Glomerular endothelial cell (primary cell): Measurements from ENCODE around the gene MPPED1. TPM values are rescaled to one million over a fixed set of nuclear protein-coding genes. Genes with fewer than 3 reads are reported as not detected.

Experiments
- DNase-seq: peaks from one replicate; pipeline ENCODE4 v3.0.0-alpha.2; 2011; ENCODE audit warnings: low read depth, low spot score; ENCODE audit errors: extremely low read depth
- total RNA-seq: library from RNA; depleted of rRNA; stranded (reverse); fragments of >200 nt; gene quantifications from 2 replicates; pipeline ENCODE4 v1.2.3, GENCODE V29; 2015

Gene MPPED1
- total RNA-seq, 1 donor from 2014 or later = 0.06 TPM

DNA sequence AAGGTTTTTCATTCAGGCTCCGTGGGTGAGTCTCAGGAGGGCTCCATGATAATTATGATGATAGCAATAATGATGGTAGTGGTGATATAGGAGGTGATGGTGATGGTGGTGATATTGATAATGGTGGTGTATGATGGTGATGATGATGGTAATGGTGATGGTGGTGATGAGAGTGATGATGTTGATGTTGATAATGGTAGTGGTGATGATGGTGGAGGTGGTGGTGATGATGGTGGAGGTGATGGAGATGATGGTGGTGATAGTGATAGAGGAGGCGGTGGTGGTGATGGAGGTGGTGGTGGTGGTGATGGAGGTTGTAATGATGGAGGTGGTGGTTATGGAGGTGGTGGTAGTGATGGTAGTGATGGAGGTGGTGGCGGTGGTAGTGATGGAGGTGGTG is 79.4 kb downstream of the MPPED1 start:
- no peak for DNase-seq

DNA sequence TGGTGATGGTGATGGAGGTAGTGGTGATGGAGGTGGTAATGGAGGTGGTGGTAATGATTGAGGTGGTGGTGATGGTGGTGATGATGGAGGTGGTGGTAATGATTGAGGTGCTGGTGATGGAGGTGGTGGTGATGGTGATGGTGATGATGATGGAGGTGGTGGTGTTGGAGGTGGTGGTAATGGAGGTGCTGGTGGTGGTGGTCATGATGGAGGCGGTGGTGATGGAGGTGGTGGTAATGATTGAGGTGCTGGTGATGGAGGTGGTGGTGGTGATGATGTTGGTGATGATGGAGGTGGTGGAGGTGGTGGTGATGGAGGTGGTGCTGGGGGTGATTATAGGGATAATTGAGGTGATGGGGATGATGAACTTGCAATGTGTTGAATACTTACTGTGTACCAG is 79.9 kb downstream of the MPPED1 start:
- no peak for DNase-seq

DNA sequence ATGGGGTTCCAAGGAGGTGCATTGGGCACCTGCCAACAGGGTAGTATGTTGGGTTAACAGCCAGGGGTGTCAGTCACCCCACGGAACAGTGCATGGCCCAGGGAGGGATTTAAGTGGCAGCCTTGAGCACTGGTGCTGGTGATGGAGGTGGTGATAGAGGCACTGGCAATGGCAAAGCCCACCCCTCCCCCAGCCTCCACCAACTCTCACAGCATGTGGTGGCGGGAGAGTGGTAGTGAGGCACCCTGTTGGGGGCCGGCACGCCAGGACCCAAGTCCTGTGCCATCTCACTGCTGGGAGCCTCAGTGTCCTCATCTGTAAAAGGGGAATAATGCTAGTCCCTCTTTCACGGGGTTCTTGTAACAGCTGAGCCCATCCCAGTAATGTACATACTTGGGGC is 81.5 kb downstream of the MPPED1 start:
- no peak for DNase-seq

DNA sequence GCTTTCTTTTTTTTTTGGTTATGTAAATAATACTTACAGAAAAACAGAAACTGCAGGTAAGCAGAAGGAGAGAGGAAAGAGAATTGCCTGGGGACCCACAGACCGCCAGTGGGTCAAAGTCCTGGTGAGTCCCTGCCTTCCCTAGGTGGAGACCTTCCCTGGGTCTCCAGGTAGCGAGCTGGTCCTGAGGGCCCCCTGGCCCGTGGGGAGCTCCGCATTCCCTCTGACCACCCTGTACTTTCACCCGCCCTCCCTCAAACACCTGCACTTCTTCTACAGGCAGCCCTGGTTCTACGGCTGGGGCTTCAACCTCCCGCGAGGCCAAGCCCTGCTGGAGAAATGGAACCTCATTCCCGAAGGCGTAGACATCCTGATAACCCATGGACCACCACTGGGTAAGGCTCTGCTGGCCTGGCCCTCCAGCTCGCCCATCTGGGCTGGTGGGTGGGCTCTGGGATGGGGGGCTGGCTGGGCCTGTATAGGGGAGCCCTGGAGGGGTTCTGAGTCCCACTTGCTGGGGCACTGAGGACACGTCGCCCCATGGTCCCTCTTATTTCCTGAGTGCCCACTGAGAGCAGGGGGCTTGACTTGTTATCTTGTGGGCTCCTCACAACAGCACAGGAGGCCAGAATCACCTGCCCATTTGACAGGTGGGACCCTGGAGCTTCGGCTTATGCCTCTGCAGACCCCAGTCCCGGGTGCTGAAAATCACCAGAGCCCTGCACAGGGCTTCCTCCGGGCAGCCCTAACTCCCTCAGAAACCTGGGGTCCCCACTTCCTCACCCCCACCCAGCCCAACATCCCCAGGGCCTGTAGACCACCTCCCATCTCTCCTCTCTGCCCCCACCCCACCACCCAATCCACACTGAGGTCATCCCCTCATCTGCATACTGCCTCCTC is 86.4 kb downstream of the MPPED1 start:
- no peak for DNase-seq

DNA sequence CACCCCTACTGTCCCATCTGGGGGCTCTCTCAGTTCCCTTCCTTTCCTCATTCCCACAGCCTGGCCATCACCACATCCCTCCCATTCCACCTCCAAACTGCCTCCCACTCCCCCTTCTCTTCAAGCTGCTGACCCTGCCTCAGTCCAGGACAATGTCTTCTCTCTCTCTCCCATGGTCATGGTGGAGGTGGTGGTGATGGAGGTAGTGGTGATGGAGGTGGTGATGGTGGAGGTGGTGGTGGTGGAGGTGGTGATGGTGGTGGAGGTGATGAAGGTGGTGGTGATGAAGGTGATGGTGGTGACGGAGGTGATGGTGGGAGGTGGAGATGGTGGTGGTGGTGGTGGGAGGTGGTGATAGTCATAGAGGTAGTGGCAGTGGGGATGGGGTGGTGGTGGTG is 87.0 kb downstream of the MPPED1 start:
- no peak for DNase-seq

DNA sequence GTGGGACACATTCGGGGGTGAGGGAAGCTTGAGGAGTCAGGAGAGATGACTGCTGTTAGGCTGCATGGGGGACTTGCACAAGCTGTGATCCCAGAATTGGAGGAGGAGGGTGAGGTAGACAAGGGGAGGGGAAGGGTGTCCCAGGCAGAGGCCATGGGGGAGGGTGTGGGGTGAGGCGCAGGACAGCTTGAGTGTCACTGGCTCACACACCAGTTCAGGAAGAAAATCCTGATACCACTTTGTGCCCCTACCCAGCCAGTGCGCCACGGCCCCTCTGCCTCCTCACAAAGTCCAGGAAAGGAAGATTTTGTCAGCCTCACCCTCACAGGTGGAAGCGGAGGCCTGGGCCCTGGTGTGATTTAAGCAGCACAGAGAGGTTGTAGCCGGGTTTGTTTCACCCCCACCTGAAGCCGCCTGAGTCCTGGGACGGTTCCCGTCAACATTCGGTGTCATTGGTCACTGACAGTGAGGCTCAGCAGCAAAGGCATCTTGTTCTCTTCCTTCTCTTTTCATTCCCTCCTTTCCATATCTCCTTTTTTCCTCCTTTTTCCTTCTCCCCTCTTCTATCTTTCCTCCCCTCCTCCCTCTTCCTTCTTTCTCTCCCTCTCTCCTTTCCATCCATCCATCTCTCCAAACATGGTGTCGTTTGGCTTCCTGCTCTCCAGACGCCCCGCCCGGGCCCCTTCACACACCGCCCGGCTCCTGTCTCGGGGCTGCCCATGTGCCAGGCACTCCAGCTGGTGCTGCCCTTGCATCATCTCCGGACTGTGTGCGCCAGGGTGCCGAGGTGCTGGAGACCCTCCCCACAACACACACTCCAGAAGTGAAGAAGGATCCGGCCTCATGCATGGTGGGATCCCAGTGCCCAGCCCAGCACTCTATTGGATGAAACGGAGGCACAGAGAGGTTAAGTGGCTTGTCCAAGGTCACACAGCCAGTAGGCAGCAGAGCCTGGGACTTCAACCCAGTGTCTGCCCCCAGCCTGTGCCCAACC is 89.3 kb downstream of the MPPED1 start:
- DNase-seq = no peak

DNA sequence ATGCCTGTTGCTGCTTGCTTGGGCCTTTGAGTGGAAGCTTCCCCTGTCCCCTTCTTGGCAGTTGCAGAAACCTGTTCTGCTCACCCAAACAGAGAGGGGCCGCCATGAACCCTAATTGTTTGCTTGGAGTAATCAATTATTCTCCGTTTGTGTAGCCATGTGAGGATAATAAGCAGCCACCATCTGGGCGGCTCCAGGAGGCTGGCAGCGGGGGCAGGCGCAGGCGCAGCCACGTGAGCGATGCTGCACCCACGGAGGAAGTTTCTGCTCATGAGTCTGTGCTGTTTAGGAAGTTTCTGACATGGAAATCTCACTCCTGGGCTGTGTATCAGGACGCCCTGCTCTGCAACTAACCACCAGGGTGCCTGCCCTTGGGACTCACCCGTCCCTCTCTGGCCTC is 90.1 kb downstream of the MPPED1 start:
- DNase-seq = no peak

DNA sequence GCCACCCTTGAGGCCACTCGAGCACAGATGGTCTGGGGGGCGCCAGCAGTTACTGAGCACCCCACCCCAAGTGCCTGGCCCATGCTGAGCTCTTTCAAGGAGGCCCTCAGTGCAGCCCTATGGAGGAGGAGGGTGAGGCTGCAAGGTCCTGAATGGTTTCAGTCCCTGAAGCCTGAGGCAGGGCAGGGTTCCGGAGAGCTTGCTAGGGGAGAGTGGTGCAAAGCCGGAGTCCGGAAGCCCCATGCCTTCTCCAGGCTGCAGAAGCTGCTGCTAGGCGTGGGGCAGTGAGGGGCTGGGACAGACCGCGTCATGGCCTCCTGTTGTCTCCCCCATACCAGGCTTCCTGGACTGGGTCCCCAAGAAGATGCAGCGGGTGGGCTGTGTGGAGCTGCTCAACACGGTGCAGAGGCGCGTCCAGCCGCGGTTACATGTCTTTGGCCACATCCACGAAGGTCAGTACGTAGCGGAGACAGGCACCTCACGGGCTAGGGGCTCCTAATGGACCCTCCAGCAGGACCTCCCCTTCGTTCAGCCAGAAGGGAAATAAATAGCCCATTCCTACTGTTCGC is 90.6 kb downstream of the MPPED1 start:
- DNase-seq = no peak

DNA sequence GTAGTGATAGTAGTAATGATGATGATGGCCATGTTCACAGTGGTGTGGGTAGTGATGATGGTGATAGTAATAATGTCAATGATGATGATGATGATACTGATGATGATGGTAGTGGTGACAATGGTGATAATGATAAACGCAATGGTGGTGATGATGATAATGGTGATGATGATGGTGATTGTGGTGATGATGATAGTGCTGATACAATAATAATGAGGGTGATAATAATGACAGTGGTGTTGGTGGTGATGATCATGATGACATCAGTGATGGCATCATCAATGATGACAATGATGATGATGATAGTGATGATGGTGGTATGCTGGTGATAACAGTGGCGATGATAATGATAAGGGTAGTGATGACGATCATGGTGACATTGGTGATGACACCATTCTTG is 92.3 kb downstream of the MPPED1 start:
- no peak for DNase-seq

DNA sequence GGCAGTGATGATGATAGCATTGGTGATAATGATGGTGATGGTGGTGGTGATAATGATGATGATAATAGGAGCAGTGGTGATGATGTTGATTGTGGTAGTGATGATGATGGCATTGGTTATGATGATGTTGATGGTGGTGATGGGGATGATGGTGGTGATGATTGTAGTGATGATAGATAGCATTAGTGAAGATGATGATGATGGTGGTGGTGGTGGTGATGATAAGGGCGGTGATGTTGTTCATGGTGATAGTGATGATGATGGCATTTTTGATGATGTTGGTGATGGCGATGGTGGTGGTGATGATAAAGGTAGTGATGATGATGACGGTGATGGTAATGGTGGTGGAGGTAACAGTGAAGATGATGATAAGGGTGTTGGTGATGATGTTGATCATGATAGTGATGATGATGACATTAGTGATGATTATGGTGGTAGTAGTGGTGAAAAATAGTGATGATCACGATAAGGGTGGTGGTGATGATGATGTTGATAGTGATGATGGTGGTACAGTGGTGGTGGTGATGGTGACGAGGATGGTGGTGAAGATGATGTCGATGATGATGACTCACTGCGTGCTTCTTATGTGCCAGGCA is 93.0 kb downstream of the MPPED1 start:
- DNase-seq = no peak

DNA sequence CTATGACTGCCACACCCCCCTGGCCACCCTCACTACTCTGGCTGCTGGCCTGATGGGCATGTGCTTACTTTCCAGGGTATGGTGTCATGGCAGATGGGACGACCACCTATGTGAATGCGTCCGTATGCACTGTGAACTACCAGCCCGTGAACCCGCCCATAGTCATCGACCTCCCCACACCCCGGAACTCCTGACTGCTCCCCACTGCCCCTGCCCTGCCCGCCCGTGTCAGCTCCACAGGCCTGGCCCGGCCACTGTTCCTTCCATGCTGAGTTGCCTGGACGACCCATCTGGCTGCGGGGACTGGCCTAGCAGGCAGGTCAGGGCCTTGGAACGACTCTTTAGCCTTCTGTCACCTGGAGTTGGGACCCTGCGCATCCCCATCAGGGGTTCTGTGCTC is 93.6 kb downstream of the MPPED1 start:
- DNase-seq = no peak

DNA sequence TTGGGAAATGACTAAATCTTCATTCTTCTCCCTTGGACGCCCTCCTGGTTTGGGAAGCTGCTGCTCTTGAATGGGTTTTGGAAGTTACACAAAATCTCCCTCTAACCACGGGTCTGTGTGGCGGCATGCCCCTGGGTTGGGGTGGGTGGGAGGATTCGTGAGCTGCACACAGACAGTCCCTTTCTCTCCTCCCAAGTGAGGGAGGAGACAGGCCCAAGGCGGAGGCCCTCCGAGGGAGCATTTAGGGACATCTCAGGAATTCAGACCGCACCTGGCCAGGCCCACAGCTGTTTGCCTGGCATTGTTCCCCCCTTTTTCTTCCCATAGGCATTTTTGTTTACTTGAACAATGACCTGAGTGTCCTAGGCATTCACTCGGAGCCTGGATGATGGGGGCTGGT is 94.1 kb downstream of the MPPED1 start:
- DNase-seq = no peak

DNA sequence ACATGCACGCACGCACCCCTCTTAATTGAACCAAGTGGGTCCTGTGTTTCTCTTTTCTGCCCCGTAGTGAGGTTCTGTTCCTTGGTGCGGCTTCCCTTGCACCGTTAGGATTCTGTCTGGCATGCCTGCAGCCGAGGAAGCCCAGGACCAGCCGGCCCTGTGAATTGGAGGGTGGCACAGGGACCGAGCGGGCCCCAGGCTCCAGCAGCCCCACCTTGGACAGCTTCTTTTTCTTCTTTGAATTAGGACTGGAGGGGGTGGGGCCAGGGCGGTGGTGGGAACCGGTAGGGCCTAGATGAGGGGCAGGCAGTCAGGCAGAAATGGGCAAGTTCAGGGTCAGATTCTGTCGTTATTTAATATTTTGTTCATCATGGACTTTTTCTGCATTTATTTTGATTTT is 94.7 kb downstream of the MPPED1 start:
- no peak for DNase-seq

DNA sequence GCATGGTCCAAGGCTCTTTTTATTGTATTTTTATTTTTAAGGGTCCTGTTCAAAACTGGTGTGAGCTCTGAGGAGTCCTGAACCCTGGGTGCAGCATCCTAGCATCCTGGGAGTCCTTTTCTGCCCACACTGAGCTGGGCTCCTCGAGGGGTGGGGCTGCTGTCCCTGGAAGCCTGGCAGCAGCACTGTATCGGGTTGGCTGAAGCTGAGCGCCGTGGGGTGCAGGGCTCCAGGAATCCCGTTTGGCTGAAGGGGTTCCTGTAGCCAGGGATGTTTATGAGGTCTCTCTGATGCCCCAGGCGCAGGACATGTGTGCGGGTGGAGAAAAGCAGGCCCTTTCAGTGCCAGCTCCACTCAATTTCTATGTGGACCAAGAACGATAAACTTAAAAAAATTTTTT is 95.4 kb downstream of the MPPED1 start:
- no peak for DNase-seq

DNA sequence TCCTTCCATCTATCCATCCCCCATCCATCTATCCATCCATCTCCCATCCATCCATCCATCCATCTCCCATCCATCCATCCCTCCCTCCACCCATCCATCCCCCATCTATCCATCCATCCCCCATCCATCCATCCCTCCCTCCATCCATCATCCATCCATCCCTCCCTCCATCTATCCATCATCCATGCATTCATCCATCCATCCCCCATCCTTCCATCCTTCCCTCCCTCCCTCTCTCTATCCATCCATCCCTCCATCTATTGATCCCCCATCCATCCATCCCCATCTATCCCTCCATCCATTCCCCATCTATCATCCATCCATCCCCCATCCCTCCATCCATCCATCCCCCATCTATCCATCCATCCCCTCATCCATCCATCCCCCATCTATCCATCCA is 96.7 kb downstream of the MPPED1 start:
- DNase-seq = no peak

DNA sequence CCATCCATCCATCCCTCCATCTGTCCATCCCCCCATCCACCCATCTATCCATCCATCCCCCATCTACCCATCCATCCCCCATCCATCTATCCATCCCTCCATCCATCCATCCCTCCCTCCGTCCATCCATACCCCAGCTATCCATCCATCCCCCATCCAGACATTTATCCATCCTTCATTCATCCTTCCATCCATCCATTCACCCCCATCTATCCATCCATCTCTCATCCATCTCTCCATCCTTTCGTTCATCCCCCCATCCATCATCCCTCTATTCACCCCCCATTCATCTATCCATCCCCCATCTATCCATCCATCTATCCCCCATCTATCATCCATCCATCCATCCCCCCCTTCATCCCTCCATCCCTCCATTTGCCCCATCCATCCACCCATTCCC is 97.5 kb downstream of the MPPED1 start:
- no peak for DNase-seq

DNA sequence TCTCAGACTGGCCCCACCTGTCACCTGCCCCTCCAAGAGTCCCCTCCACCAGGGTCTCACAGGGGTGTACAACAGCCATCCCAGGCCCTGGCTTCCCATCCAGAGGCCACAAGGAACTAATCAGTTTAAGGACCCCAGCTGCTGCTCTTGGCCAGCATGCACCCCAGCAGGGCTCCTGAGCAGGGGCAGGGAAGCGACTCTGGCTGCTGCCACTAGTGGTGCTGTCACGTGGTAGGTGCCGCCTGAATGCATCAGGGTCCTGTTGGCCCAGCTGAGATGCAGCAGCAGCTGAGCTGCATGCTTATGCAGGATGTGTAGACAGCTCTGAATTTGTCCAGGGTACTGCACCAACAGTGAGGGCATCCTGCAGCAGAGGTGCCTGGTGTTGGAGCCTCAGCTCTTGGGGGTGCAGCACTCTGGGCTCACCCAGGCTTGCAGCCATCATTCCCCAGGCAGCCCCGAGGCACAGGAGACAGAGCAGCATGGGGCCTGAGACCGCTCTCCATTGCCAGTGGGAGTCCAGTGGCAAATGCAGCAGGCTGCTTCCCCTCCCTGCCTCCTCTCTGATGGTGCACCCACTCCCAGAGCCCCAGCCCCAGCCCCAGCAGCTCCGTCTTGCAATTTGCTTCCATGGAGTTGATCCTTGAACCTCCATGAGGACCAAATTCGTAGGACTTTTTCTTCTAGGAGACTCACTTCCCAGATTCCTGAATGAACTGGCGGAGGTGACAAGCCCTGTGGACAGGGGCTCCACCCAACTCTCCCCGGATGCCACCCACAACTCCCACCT is 98.7 kb downstream of the MPPED1 start:
- DNase-seq = no peak

DNA sequence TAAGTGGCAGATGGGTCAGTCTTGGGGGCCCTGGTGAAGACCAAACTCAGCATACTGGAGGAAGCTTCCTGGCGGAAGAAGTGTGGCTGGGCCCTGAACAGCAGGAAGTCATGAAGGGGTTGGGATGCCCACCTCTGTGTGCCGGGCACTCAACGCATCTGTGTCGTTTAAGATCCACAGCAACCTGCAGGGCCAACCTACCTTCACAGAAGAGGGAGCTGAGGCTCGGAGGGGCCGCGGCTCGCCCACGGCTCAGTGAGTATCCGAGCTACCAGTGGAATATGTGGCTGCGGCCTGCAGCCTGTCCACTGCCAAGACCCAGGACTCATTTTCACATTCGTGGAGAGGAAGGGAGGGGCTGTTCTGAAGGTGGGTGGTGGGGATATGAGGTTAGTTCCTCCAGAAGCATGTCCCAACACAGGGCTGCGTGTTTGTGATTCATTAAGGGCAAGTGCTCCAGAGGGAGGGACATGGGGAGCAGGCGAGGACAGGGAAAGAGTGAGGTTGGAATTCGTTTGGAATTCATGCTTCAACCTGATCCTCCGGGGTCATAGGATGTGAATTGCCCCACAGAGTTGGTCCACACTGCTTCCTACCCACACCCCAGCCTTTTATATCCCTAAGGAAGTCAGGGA is 99.6 kb downstream of the MPPED1 start:
- no peak for DNase-seq

DNA sequence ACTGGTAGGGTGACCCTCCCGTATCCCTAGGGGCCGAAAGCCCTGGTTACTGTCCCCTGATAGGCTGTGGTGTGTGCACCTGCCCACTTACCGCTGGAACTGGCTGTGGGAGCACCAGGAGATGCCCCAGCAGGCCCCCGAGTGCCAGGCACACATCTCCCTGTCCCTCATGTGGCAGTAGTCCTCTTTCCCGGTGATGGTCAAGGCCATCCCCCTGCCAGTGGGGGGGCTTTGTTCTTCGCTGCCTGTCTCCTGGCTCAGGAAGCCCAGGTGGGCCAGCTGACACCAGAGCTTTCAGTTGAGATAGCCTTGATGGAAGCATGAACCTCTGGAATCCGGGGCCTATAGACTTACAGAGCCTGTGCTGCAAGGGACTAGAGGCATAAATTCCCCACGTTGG is 100.5 kb downstream of the MPPED1 start:
- DNase-seq = no peak
